Renal pelvis (tissue), 4 donors: ENCODE data around the gene KDM4C. TPM values are rescaled to one million over a fixed set of nuclear protein-coding genes. Genes with fewer than 3 reads are reported as not detected.

Experiments used
- DNase-seq: peaks from one replicate; pipeline ENCODE4 v3.0.0-alpha.2; 2013
- polyA plus RNA-seq, 3 donors: library from polyadenylated mRNA; unstranded; fragments of 120-200 nt; gene quantifications; one replicate each; pipeline ENCODE4 v1.2.1, GENCODE V29; 2013; ENCODE audit not compliant: insufficient read length in 3 of 3

KDM4C gene
- polyA plus RNA-seq, 3 donors, result 16.9 to 22.0 (median 19.2) TPM

DNA sequence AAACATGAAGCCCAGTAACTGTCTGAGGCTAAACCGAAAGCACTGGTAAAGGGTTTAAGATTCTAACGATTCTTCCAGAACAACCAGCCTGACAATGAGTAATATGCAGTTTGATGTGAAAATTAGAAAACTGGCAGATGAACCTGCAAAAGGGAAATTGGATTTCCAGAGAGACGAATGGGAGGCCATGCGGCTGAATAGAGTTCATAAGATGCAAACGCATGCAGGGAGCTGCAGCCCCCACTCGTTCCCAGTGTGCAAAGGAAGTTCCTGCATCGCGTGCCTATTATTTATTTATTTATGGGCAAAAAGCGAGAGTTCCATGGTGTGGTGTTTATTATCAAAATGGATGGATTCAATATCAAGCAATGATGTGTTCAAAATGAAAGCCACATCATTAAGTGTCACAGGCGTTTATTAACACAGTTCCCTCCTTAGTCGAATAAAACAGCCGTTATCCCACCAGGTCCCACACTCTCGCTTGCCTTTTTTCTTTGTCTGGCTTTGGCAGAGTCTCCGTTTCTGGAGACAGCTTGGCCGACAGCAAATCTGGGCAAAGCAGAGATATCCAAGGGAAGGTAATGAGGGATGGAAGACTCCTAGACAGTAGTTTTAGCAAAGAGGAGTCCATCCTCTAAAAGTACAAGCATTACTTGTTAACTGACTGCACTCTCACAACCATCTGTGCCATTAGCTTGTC lies 451.4 kb downstream of the KDM4C start:
- no peak for DNase-seq

DNA sequence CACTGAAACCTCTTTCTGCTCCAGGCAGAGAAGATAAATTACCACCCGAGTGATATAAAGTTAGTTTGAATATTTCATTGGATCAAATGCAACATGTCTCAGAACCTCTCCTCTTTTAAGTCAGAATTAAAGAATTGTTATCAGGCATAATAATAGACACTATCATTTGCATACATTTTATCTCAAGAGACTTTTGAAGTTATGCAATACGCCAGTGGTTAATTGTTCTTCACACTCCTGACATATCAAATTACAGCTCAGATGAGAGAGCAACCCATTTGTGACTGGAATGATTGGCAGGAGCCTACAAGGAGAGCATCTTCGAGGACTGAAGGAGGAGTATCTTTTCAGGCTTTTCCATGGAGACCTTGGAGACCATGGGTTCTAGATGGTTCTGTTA lies 452.2 kb downstream of the KDM4C start:
- DNase-seq, result no peak

DNA sequence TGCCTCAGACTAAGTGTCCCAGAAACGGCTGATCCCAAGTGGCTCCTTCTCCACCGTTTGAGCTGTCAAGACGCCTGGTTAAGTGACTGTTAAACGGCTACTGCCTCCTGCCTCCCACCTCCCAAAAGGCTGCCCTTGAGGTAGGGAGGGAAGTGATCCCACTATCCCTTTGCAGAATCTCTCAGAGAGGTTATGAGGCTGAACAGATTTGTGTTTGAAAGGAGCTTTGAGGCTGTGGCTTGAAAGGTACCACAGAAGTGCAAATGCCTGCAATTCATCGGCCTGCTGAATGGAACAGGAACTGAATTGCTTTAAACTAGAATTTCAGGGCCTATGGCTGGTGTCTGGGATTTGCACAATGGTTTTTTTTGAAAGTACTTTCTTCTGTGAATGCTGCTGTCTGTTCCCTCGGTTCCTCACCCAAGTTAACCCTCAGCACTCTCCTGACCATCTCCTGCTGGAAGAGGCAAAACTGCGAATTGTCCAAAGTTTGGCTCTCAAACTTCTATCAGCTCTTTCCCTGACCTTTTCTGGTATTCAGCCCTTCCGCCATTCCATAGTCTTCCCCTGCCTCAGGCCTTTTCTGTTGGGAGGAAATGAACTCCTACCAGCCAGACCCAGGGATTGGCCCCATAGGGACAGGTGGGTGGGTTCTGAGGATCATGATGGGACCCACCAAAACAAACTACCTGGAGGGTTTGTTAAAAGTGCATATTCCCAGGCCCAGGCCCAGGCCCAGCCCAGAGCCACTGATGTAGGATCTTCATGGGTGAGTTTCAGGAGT lies 453.3 kb downstream of the KDM4C start:
- peak; percentile 15 for DNase-seq

DNA sequence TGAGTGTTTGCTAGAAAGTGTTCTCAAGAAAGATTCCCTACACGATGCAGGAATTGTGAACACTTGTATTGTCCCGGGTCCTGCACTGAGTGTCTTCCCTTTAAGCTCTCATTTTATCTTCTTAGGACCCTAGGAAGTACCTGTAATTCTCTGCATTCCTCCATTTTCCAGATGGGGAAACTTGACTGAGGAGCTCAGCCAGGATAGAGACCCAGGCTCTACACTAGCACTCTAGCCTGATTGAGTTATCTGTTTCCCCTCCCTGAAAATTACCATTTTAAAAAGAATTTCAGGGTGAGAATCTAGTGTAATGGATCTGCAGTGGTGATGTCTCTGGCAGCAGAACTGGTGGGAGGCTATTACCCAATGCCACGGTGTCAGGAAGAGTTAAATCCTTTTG lies 453.9 kb downstream of the KDM4C start:
- no peak for DNase-seq

DNA sequence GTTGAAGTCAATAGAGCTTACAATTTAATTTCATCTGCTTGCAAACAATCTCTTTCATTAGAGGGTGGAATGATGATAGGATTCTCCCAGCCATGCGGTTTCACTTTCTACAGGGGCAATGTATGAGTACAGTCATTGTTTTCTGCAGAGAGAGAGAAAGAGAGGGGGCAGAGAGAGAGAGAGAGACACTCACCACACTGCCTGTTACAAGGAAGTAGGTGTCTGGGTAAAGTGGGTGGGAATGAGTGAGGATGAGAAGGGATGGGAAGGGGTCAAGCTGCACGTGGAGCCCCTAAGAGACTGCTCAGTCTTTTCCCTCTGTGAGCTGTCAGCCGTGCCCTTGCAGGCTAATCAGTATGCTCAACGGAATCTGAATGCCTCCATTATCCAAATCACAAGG lies 454.3 kb downstream of the KDM4C start:
- no peak for DNase-seq

DNA sequence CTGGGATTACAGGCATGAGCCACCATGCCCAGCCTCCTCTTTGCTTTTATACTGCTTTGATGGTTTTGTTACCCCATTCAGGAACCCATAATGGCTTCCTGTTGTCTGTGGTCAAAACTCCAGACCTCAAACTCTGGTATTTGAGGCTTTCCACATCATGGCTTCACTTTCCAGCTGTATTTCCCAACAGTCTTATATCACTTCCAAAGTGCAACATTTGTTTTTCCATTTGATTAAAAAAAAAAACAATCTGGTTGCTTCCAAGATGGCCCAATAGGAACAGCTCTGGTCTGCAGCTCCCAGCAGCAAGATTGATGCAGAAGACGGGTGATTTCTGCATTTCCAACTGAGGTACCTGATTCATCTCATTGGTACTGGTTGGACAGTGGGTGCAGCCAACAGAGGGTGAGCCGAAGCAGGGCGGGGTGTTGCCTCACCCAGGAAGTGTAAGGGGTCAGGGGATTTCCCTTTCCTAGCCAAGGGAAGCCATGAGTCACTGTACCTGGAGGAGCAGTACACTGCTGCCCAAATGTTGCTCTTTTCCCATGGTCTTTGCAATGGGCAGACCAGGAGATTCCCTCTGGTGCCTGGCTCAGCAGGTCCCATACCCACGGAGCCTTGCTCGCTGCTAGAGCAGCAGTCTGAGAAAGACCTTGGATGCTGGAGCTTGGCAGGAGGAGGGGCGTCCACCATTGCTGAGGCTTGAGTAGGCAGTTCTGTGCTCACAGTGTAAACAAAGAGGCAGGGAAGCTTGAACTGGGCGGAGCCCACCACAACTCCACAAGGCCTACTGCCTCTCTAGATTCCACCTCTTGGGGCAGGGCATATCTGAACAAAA lies 458.4 kb downstream of the KDM4C start:
- DNase-seq, result no peak

DNA sequence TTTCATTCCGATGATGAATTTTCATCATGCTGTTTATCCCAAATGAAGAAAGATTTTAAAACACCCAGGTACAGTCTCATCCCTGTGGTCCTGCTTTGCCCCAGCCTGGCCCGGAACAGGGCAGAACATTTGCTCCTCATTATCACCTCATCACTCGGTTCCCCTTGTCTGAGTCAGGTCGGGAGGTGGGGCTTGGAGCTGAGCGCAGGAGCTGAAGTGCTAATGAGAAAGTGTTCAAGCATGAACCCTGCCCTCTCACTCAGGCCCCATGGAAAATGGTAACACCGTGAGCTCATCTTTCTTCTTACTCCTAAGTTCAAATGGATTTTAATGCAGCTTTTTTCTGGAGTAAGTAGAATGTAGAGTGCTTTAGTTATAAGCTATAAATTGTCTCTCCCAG lies 466.2 kb downstream of the KDM4C start:
- DNase-seq, result peak; percentile 24

Other genes starting within 250 kb of the KDM4C start
- 10 to 100 TPM; 19.8 to 21.6 (median 21.0) TPM for gene GLDC, start 112.2 kb upstream of the KDM4C start, polyA plus RNA-seq